ENCODE results near the gene MALRD1. TPM values are rescaled to one million over a fixed set of nuclear protein-coding genes. Genes with fewer than 3 reads are reported as not detected.

Gene MALRD1
- total RNA-seq, 1 donor from 2014 or later: 0.84 TPM

DNA sequence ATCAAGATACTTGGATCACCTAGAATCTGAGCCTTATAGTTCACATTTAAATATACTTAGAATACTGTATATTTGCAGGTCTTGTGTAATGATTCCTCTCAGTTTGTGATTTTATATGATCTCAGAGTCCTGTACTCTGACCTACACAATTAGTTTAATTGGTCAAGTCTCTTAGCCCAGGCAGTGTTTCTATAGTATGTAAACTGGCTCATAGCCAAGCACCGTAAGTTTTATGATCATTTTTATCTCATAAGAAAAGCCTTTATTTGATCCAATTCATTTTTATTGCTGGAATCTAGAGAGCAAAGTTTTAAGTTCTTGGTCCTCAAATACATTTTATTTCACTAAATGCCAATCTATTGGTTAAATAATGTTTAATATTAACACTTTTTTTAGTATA is 242.2 kb downstream of the MALRD1 start:
- Mint-ChIP-seq H3K4me1 (no peaks in the 10 kb centered on the region), H3K36me3 (ENCODE audit: low read depth) (no peaks in the 10 kb centered on the region), H3K4me3 (no peak overlapping the region), H3K9me3 (peaks cover 3% of the 10 kb centered on the region), H3K27me3 (ENCODE audit: low read depth) (no peaks in the 10 kb centered on the region), H3K27ac (ENCODE audit: unreplicated experiment) (no peak overlapping the region)
- TF ChIP-seq, protein P1, sequence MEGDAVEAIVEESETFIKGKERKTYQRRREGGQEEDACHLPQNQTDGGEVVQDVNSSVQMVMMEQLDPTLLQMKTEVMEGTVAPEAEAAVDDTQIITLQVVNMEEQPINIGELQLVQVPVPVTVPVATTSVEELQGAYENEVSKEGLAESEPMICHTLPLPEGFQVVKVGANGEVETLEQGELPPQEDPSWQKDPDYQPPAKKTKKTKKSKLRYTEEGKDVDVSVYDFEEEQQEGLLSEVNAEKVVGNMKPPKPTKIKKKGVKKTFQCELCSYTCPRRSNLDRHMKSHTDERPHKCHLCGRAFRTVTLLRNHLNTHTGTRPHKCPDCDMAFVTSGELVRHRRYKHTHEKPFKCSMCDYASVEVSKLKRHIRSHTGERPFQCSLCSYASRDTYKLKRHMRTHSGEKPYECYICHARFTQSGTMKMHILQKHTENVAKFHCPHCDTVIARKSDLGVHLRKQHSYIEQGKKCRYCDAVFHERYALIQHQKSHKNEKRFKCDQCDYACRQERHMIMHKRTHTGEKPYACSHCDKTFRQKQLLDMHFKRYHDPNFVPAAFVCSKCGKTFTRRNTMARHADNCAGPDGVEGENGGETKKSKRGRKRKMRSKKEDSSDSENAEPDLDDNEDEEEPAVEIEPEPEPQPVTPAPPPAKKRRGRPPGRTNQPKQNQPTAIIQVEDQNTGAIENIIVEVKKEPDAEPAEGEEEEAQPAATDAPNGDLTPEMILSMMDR (conservative IDR thresholded peaks at IDR 0.05): no peak
- no peak for DNase-seq (ENCODE audit: low read depth, low spot score)

DNA sequence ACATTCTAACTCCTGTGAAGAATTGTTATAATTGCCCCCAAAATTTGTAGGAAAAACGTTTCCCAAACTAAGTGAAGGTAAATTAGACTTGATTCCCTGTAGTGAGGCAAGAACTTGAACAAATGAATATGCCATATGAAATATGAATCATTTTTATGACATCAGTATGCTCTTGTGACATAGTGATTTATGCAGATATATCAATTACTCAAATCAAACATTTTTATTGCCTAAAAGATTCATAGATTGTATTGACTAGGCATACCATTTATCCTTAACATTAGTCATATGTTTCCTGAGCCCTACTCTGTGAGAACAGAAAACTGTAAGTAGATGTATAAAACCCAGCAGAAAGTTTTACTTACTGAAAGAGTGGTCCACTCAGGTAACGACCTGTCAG is 245.6 kb downstream of the MALRD1 start:
- Mint-ChIP-seq H3K9me3 (peaks cover 3% of the 10 kb centered on the region), H3K36me3 (ENCODE audit: low read depth) (no peaks in the 10 kb centered on the region), H3K4me1 (peaks cover 2% of the 10 kb centered on the region), H3K4me3 (no peak overlapping the region), H3K27me3 (ENCODE audit: low read depth) (no peaks in the 10 kb centered on the region), H3K27ac (ENCODE audit: unreplicated experiment) (no peak overlapping the region)
- DNase-seq (ENCODE audit: low read depth, low spot score): no peak
- TF ChIP-seq, protein P1 (conservative IDR thresholded peaks at IDR 0.05): no peak

DNA sequence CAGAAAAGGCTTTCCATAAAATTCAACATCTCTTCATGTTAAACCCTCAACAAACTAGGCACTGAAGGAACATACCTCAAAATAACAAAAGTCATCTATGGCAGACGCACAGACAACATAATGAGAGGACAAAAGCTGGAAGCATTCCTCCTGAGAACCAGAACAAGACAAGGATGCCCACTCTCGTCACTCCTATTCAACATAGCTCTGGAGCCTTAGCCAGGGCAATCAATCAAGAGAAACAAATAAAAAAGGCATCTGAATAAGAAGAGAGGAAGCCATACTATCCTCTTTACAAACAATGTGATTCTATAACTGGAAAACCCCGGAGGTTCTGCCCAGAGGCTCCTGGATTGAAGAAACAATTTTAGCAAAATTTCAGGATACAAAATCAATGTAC is 251.0 kb downstream of the MALRD1 start:
- Mint-ChIP-seq H3K27ac (ENCODE audit: unreplicated experiment) (no peak overlapping the region), H3K4me3 (no peak overlapping the region), H3K27me3 (ENCODE audit: low read depth) (no peaks in the 10 kb centered on the region), H3K4me1 (peaks cover 8% of the 10 kb centered on the region), H3K9me3 (no peaks in the 10 kb centered on the region), H3K36me3 (ENCODE audit: low read depth) (no peaks in the 10 kb centered on the region)
- TF ChIP-seq, protein P1 (conservative IDR thresholded peaks at IDR 0.05): no peak
- DNase-seq (ENCODE audit: low read depth, low spot score): no peak

DNA sequence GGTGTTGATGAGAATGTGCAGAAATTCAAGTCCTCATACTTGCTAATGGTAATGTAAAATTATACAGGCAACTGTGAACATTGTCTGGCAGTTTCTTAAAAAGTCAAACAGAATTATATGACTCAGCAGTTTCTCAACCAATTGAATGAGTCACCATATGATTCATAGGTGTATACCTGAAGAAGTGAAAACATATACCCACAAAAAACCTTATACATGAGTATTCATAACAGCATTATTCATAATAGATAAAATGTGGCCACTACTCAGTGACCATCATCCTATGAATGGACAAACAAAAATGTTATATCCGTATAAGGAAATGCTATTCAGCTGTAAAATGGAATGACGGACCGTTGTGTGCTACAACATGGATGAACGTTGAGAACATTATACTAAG is 253.5 kb downstream of the MALRD1 start:
- no peak overlapping the region for H3K27ac Mint-ChIP-seq (ENCODE audit: unreplicated experiment)
- H3K4me3 Mint-ChIP-seq: no peak overlapping the region
- H3K4me1 Mint-ChIP-seq: peaks cover 8% of the 10 kb centered on the region

DNA sequence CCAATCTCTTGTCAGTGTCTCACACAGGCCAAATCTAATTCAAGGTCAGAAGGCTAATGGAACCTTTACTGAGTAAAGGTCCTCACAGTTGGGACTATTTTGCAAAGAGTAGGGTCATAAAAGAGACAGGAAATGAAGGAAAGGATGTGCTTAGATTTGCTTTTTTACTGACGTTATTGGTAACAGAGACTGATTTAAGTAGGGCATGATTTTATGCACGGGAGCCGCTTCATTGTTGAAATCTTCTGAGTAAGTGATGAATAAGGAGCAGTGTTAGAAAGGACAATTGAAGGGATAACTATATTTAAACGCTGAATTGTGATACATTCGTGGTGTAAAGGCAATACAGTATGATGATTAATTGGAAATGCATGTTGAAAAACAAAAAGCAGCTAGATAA is 261.5 kb downstream of the MALRD1 start:
- Mint-ChIP-seq H3K4me1 (peaks cover 5% of the 10 kb centered on the region), H3K27ac (ENCODE audit: unreplicated experiment) (no peak overlapping the region)
- TF ChIP-seq, protein P1 (conservative IDR thresholded peaks at IDR 0.05): no peak

More for the DNA sequence above, 253.5 kb downstream of the MALRD1 start:
- Mint-ChIP-seq H3K36me3 (ENCODE audit: low read depth) (no peaks in the 10 kb centered on the region), H3K27me3 (ENCODE audit: low read depth) (no peaks in the 10 kb centered on the region), H3K9me3 (no peaks in the 10 kb centered on the region)
- DNase-seq (ENCODE audit: low read depth, low spot score): no peak
- TF ChIP-seq, protein P1 (conservative IDR thresholded peaks at IDR 0.05): no peak

More for the DNA sequence above, 261.5 kb downstream of the MALRD1 start:
- H3K9me3 Mint-ChIP-seq: no peaks in the 10 kb centered on the region
- H3K27me3 Mint-ChIP-seq (ENCODE audit: low read depth): no peaks in the 10 kb centered on the region
- DNase-seq (ENCODE audit: low read depth, low spot score): no peak
- no peak overlapping the region for H3K4me3 Mint-ChIP-seq
- H3K36me3 Mint-ChIP-seq (ENCODE audit: low read depth): no peaks in the 10 kb centered on the region
